GM21381 (cell line): ENCODE measurements around the gene NEK6.

Experiments
- ATAC-seq: cut with Tn5 transposase; IDR thresholded peaks from one replicate; pipeline ENCODE4 v1.9.1; 2021; ENCODE audit warnings: mild to moderate bottlenecking, moderate library complexity; ENCODE audit not compliant: unreplicated experiment

Gene NEK6

DNA sequence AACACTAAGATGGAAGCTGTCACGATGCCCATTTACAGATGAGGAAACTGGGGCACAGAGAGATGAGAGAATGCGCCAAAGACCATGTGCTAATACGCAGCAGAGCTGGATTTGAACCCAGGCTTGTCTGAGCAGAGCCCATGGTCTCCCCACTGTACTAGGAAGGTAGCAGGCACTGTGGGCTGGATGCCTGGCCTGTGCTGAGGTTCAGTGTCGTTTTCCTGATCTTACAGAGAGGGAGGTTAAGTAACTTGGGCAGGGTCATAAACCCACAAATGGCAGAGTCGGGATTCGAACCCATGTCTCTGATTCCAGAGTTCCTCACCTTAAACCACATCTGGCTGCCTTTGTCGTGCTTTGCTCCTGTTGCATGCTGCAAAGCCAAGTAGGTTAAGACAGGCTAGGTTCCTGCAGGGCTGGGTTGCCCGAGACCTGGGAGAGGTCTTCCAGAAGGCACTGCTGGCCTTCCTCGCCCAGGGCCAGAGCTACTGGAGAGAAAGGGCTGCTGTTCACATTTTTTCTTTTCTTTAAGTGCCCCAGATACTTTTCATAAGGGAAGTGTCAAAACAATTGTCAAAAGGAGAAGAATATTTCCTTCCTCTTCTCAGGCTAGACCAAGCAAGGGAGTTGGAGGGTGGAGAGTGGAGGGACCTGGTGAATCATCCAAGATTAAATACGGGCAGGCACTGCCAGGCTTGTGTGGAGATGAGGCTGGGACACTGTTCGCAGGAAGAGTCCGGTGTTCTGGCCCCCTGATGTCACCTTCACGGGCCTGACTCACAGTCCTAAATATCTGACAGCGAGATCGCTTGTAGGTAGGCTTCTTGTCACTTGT, 3.2 kb downstream of the NEK6 start:
- ATAC-seq = no peak

DNA sequence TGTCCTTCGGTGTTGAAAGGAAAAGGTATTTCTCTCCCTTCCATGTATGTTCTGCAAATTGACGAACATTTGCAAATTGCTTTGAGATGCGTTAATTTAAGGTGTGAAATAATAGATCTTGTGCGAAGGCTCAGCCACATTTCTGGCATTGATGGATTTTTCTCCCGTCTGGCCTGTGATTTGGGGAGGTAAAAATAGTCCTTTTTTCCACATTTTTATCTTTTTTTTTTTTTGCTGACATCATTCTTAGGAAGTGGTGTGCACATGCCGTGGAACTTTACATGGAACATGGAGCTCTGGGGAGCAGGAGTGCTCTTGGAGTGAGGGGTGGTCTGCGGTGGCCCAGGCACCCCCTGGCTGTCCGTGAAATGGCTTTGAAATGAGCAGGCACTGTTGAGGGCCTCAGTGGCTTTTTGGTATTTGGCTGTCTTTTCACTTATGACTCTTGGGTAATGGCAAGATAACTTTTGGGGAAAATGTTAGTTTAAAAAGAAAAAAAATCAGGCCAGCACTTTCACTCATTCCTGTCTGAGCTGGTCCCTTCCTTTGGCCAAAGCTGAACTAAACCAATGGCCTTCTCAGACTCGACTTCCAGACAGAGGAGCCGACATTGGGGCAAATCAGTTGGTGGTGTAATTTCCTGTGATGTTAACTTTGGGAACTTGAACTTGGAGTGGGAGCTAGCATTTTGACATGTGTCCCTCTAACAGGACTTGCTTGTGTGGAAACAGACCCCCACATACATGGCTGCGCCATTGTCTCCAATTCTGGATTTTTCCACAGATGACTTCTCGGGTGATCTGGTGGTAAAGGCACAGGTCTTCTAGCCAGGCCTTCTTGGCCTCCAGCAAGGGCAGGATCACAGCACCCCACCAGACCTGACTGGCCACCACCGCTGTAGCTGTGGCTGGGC, 4.2 kb downstream of the NEK6 start:
- ATAC-seq = no peak

DNA sequence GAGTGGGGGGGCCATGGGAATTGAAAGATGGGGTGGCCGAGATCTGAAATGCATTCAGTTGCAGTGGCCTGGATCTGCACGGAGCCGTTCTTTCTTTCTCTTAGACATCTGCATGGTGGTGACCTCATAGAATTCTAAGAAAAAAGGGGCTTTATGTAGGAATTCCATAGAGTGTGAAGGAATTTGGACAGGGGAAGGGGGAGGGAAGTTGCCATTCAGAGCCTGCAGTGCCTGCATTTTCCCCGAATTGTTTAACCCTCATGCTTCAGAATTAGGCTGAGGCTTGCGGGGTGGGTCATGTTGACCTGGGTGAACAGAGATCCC, 4.9 kb downstream of the NEK6 start:
- ATAC-seq = no peak

DNA sequence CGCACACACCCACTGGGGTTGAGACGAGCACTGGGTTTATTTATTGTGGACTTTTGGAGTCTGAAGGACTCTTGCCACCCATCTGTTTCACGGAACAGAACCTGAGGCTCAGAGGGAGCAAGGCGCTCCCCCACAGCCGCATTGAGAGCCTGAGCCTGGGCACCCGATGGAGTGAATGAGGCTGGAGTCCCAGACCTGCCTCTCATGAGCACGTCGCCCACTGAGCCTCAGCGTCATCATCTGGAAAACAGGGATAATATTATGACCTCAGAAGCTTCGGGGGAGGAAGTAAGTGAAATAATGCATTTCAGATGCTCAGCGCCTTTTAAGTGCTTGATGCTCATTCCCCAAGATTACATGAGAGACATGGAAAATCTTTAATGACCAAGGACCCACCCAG, 5.5 kb downstream of the NEK6 start:
- no peak for ATAC-seq

DNA sequence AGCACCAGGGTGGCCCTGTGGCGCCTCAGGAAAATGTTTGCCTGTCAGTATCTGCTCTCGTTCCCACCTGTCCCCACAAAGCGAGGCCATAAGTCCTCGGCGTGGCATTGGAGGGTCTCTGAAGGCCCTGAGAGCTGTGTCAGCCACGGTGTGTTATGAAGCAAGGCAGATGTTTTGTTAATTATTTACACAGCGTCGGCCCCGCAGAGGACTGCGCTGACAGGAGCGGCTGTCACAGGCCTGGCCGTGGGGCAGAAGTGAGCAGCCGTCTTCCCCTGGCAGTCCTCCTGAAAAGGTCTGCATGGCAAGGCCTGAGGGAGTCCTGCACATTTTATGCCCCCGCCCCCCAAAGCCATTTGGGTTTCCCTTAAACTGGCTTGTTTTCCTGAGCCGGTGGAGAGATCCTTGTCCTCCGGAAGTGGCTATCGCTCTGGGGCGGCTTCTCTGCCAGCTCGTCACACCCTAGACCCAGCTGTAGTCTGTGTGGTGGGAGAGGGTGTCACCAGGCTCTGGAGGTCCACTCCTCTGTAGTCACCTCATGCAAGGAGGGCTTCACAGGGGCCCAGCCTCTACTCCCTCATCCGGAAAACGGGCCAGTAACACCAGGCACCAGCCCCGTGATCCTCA, 6.2 kb downstream of the NEK6 start:
- no peak for ATAC-seq

DNA sequence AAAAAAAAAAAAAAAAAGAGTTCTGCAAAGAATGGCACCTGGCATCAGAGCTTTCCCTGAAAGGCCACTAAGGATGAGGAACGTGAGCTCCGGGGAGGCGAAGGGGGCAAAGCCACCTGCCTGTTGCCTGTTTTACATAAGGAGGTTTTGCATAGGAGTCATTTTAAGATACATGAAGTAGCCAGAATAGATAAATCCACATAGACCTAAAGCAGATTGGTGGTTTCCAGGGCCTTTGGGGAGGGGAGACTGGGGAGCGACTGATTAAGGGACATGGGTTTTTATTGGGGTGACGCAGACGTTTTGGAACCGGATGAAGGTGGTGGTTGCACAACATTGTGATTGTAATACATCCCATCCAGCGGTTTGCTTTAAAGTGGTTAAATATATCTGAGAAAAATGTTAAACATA, 7.1 kb downstream of the NEK6 start:
- ATAC-seq = peak; percentile 49

DNA sequence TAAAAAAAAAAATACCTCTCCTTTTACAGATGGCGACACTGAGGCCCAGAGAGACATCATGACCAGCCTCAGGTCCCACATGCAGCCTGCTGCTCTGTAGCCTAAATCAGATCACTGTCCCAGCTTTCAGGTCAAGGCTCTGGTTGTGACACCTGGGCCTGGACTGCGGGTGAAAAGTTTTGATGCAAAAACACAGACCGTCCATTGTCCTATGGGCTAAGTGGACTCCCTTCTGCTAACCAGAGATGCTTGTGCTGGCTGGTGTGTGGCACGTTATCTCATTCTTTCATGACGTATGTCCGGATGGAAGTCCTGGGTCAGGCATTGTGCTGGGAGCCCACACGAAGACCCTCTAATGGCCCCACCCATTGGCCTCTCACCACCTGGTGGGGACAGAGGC, 7.8 kb downstream of the NEK6 start:
- no peak for ATAC-seq

DNA sequence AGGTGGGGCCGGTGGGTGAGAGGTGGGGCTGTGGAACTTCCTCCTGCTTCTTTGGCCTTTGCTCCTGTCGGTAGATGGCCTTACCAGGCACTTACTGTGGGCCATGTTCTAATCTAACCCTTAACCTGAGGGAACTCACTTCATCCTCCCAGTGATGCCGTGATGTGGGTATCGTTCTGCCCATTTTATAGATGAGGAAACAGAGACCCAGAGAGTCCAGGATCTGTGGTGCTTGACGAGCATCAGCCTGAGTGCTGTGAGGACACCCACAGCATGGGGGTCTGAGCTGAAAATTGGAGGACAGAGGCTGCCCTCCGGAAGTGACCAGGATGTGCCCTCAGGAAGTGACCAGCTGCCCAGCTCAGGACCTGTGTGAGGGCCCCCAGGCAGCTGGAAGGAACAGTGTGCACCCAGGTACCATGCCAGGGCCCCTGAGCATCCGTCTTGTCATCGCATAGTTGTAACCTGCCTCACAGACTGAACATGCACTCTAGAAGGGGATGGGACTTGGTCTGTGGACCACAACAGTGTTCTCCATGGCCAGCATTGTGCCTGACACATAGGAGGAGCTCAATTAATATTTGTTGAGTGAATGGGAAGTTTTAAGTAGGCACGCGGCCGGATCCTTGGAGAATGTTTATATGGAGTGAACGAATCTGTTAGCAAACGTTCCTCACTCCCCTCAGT, 8.5 kb downstream of the NEK6 start:
- no peak for ATAC-seq

DNA sequence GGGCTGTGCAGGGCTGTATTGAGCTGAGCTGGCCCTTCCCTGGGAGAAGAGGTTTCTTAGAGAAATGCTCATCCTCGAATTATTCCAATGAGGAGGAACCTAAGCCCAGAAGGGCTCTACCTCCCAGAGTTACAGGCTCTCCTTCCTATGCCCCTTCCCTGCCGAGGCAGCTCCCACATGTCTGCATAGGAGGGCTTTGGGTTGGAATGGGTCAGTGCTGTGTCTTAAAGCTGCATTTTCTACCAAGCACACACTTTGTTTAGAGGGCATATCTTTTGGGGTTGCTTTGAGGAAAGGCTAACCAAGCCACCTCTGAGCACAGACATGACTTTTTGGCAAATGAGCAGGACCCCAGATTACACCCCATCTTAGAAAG, 9.1 kb downstream of the NEK6 start:
- ATAC-seq = no peak

DNA sequence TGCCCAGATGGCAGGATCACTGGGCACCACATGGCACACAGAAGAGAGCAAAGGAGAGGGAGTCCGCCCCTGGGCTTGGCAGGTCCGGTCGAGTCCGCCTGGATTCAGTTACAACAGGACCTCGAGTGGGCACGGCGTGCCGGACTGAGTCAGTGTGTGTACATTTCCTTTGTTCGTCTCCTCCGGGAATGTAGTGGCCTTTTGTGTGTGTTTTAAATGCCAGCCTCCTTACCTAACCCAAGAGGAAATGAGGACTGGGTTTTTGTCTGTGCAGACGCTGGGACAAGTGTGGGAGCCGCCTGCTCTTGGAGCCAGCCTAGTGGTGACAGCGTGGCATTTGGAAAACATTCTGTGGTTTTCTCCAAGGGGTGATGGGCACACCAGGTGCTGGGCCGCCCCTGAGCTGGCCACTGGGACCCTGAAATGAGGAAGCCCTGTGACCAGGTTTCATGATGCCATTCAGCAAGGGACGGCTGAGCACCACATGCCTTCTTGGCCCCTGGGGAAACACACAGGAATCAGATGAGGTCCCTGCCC, 9.6 kb downstream of the NEK6 start:
- no peak for ATAC-seq

DNA sequence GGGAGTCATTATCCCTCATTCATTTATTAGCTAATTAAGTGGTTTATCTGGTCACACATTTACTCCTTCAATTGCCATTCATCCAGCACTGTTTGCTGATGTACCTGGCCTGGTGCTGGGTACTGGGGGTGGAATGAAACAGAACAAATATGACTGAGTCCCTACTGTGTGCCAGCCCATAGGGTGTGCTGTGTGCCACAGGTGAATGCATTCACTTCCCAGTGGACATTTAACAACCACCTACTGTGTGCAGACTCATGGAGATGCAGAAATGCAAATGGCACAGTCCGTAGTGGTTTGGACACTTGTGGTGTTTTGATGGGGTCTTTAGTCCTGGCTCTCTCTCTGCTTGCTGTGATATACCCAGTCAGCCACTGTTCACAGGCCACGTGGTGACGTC, 10.5 kb downstream of the NEK6 start:
- ATAC-seq = no peak

DNA sequence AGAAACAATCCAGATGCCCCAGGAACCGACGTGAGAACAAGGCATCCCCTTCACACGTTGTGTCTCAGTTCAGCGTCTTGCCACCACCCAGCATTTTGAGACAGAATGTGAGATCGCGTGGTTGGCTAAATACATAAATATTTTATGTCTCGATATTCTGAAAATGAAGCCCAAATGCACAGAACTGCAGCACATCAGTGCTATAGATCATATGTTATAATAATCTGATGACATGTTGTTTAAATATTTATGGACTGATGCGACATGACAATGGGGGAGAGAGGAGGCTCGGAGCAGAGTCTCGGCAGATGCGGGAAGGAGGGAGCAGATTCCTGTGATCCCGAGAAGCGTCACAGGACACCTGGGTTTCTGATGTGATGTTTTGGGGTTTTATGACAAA, 10.9 kb downstream of the NEK6 start:
- no peak for ATAC-seq

DNA sequence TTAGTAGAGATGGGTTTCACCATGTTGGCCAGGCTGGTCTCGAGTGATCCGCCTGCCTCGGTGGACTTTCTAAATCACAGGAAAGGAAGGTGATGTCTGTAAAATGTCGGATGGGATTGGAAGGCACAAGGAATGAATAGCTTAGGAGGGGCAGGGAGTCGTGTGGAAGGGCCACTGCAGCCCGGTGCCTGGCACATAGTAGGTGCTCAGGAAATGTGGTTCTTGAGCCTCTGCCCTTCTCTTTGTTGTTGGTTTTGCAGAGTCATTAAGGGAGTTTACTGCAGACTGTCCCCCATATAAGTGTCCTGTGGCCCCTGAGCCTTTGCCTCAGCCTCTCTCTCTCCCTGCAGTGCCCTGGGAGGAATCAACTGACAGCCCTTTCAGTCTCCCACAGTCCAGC, 11.8 kb downstream of the NEK6 start:
- no peak for ATAC-seq

DNA sequence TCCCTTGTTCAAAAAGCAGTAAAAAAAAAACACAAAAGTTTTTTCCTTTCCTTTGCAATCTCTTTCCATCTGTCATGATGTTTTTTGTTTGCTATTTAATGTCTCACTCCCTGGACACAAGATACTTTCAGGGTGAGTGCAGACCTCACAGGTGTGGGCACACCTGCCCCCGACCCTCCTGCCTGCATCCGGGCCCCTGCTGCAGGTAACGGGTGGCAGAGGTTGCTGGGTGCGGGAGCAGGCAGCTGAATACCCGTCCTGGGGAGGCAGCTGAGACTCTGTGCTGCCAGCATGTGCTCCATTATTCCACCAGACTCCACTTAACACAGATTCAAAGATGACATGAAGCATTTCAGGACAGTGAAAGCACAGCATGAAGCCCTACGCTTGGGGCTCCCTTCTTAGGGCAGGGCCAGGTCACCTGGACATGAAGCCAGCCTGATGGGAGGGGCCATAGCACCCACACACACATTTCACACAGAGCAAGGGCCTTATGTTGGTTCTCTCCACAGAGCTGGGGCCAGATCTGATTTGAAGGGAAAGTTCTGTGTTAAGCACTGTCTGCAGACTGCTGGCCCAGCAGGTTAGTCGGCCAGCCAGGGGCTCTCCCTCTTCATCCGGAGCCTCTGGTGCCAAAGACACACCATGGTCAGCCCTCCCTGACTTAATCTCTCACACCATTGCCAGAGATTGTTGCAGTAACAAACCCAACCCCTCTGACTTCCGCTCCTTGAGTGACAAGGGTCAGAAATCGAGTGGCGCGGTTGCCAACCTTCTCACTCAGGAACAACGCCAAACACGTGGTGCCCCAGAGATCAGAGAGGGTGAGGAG, 13.0 kb downstream of the NEK6 start:
- no peak for ATAC-seq

DNA sequence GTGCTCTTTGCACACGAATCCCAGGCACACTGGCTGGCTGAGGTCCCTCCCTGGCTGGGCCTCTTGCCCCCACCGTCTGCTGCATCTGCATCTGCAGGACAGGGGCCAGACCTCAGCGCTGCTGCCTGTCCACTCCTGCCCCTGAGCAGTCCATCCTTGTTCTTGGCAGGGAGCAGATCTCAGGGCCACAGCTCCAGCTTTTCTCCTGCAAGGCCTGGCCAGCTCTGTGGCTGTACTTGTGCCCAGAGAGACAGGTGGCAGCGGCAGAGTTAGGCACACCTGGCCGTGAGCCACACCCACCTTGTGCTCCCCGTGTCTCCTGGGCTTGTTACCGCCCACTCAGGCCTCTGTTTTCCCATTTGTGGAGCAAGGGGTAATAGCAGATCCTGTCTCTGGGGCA, 13.9 kb downstream of the NEK6 start:
- no peak for ATAC-seq

DNA sequence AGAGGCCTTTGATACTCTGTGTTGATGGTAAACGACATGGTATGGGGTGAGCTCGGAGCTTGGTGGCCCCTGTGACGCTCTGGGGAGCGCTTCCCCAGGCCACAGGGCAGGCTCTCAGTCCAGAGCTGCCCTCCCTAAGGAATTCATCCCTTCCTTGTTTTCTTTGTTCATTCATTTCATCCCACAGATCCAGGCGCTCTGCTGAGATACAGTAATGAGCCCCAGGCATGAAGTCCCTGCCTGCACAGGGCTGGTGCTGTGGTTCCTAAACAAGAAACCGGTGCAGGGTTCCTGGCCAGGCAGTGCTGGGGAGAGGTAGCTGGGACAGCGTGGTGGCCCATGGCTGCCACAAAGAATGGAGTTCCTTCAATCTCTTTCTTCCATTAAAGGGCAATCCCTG, 14.4 kb downstream of the NEK6 start:
- no peak for ATAC-seq

DNA sequence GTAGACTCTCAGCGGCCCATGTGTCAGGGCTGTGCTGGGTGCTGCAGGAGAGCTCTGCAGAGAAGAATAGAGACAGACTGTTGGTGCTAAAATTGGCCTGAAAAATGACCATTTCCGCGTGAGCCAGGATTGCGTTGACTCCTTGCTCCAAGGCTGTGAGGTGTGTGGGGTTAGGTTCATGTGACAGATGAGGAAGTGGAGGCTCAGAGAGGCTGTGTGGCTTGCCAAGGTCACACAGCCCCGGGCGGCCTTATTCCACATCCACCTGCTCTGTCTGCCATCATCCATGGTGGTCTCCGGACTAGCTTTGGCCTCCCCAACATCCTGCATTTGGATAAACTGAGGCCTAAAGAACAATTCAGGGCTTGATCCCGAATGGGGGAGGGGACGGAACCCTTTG, 15.2 kb downstream of the NEK6 start:
- no peak for ATAC-seq

DNA sequence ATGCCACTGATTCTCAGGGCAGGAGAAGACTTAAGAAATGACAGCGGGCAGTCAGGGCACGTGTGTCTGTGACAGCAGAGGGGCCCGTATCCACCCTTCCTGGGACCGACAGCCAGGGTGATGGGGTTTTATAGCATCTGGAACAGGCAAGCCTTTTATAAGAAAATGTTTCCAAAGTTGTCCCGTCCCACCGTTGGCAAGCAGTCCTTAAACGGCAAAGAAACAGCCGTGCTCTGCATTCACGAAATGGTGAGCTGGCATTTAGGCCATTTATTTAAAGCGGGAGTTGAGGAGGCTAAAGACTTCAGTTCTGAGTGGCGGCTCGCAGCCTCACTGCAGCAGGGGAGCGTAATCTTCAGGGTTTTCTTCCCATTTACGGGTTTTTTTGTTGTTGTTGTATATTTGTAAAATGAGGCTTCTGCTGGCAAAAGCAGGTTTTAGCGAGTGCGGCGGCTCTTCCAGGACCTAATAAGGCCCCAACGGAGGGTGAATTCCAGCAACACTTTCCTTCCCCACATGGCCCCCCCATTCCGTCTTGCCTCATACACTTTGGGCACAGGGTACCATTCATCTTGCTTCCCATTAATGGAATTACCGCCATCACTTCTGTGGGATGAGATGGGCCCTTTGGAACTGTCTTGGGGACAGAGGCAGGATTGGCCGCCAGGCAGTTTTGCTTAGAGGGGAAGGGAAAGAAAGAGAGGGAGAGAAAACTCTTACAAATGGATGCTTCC, 15.8 kb downstream of the NEK6 start:
- ATAC-seq = no peak

DNA sequence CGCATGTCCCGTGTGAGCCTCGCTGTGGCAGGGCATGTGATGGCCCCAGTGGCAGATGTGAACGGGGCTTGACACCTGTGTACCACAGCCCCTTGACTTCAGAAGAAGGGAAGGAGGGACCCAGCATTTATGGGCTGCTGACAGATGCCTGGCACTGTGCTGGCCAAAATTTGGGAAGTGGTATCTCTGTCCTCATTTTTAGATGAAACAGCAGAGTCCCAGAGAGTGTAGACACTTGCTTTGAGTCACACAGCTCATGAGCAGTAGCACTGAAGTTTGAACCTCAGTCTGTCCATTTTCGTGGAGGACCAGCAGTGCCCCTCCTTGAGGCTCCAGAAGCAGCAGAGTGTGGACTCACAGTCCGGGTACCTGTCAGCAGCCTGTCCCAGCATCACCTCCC, 16.5 kb downstream of the NEK6 start:
- ATAC-seq = no peak

DNA sequence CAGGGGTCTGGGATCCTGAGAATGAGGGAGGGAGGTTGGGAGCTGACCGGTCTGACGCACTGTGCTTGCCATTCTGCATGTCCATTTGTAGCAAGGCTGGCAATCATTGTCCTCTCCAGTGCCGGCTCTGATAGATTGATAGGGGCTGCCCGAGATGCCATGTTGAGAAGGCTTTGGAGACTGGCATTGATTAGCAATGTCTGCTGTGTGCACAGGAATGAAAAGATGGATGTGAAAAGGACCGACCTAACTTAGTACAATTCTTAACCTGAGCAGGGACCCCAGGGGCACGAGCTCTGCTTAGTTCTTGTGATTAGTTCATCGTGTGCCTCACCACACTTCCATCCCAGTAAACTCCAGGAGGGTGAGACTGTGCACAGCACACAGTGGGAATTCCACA, 17.0 kb downstream of the NEK6 start:
- no peak for ATAC-seq
